ENCODE results near the gene POLR3E. TPM values are rescaled to one million over a fixed set of nuclear protein-coding genes. Genes with fewer than 3 reads are reported as not detected.

Gene POLR3E
- total RNA-seq, 1 donor from 2014 or later: 26.7 TPM

- TF ChIP-seq CTCF (IDR thresholded peaks at IDR 0.05): no peak
- Mint-ChIP-seq H3K36me3 (ENCODE audit: low read depth) (peaks cover 21% of the 10 kb centered on the region), H3K27me3 (ENCODE audit: low read depth) (no peaks in the 10 kb centered on the region), H3K9me3 (ENCODE audit: low read depth) (no peaks in the 10 kb centered on the region), H3K4me3 (ENCODE audit: unreplicated experiment) (no peak overlapping the region), H3K4me1 (ENCODE audit: low read depth) (peaks cover 4% of the 10 kb centered on the region), H3K27ac (ENCODE audit: unreplicated experiment) (no peak overlapping the region)
- DNase-seq (ENCODE audit: low spot score): no peak
Observed at GRCh38 chr16:22266546-22266945, 30.7 kb upstream of the POLR3E start.

- no peak overlapping the region for H3K27ac Mint-ChIP-seq (ENCODE audit: unreplicated experiment)
- H3K9me3 Mint-ChIP-seq (ENCODE audit: low read depth): no peaks in the 10 kb centered on the region
- no peaks in the 10 kb centered on the region for H3K27me3 Mint-ChIP-seq (ENCODE audit: low read depth)
- H3K4me3 Mint-ChIP-seq (ENCODE audit: unreplicated experiment): no peak overlapping the region
- no peak for DNase-seq (ENCODE audit: low spot score)
- peaks cover 26% of the 10 kb centered on the region for H3K36me3 Mint-ChIP-seq (ENCODE audit: low read depth)
- peaks cover 4% of the 10 kb centered on the region for H3K4me1 Mint-ChIP-seq (ENCODE audit: low read depth)
- TF ChIP-seq CTCF (IDR thresholded peaks at IDR 0.05): no peak
Observed at GRCh38 chr16:22267764-22268163, 29.4 kb upstream of the POLR3E start.

- H3K27me3 Mint-ChIP-seq (ENCODE audit: low read depth): no peaks in the 10 kb centered on the region
- no peak overlapping the region for H3K27ac Mint-ChIP-seq (ENCODE audit: unreplicated experiment)
- DNase-seq (ENCODE audit: low spot score): no peak
- peaks cover 31% of the 10 kb centered on the region for H3K36me3 Mint-ChIP-seq (ENCODE audit: low read depth)
- peaks cover 4% of the 10 kb centered on the region for H3K4me1 Mint-ChIP-seq (ENCODE audit: low read depth)
- H3K4me3 Mint-ChIP-seq (ENCODE audit: unreplicated experiment): no peak overlapping the region
- no peak for TF ChIP-seq CTCF (IDR thresholded peaks at IDR 0.05)
- no peaks in the 10 kb centered on the region for H3K9me3 Mint-ChIP-seq (ENCODE audit: low read depth)
Observed at GRCh38 chr16:22270525-22270924, 26.7 kb upstream of the POLR3E start.

GRCh38 chr16:22272870-22273650, 24.1 kb upstream of the POLR3E start:
- no peak for DNase-seq (ENCODE audit: low spot score)
- Mint-ChIP-seq H3K9me3 (ENCODE audit: low read depth) (no peaks in the 10 kb centered on the region), H3K36me3 (ENCODE audit: low read depth) (peaks cover 24% of the 10 kb centered on the region), H3K27me3 (ENCODE audit: low read depth) (no peaks in the 10 kb centered on the region), H3K4me1 (ENCODE audit: low read depth) (peaks cover 4% of the 10 kb centered on the region), H3K27ac (ENCODE audit: unreplicated experiment) (no peak overlapping the region), H3K4me3 (ENCODE audit: unreplicated experiment) (no peak overlapping the region)
- no peak for TF ChIP-seq CTCF (IDR thresholded peaks at IDR 0.05)

GRCh38 chr16:22274916-22275315, 22.3 kb upstream of the POLR3E start:
- peaks cover 4% of the 10 kb centered on the region for H3K4me1 Mint-ChIP-seq (ENCODE audit: low read depth)
- no peak overlapping the region for H3K4me3 Mint-ChIP-seq (ENCODE audit: unreplicated experiment)
- no peak for DNase-seq (ENCODE audit: low spot score)
- no peaks in the 10 kb centered on the region for H3K9me3 Mint-ChIP-seq (ENCODE audit: low read depth)
- H3K27me3 Mint-ChIP-seq (ENCODE audit: low read depth): no peaks in the 10 kb centered on the region
- TF ChIP-seq CTCF (IDR thresholded peaks at IDR 0.05): no peak
- no peak overlapping the region for H3K27ac Mint-ChIP-seq (ENCODE audit: unreplicated experiment)
- H3K36me3 Mint-ChIP-seq (ENCODE audit: low read depth): peaks cover 27% of the 10 kb centered on the region

All from chondrocyte (in vitro differentiated cells).